ENCODE results near the gene MDH2.

DNA sequence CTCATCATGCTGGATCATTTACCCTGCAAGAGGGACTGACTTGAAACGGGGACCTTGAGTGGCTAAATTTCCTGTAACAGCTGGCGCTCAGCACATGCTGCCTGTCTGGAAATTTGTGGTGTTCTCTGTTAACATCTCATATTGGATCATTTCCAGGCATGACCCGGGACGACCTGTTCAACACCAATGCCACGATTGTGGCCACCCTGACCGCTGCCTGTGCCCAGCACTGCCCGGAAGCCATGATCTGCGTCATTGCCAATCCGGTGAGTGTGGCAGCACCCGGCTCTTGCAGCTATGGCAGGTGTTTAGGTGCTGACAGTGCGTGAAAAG is 9.9 kb downstream of the MDH2 start:
- TF ChIP-seq, protein P1, sequence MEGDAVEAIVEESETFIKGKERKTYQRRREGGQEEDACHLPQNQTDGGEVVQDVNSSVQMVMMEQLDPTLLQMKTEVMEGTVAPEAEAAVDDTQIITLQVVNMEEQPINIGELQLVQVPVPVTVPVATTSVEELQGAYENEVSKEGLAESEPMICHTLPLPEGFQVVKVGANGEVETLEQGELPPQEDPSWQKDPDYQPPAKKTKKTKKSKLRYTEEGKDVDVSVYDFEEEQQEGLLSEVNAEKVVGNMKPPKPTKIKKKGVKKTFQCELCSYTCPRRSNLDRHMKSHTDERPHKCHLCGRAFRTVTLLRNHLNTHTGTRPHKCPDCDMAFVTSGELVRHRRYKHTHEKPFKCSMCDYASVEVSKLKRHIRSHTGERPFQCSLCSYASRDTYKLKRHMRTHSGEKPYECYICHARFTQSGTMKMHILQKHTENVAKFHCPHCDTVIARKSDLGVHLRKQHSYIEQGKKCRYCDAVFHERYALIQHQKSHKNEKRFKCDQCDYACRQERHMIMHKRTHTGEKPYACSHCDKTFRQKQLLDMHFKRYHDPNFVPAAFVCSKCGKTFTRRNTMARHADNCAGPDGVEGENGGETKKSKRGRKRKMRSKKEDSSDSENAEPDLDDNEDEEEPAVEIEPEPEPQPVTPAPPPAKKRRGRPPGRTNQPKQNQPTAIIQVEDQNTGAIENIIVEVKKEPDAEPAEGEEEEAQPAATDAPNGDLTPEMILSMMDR (IDR thresholded peaks at IDR 0.05; ENCODE audit: low read depth, low read length, poor library complexity, severe bottlenecking) = no peak
- no peak for TF ChIP-seq EZH2phosphoT487 (IDR thresholded peaks at IDR 0.05; ENCODE audit: borderline replicate concordance, low read length)

Measured in DOHH2 (cell line).